K562 (cell line): ENCODE measurements around the gene P4HB. TPM values are rescaled to one million over a fixed set of nuclear protein-coding genes. Genes with fewer than 3 reads are reported as not detected.

Experiments
- ARID2 ChIP-seq: fragments of 450-650 bp; IDR thresholded peaks from 2 replicates; pipeline ENCODE4 v1.6.1; 2017; ENCODE audit warnings: antibody characterized with exemption, mild to moderate bottlenecking
- ATF1 ChIP-seq, 2 experiments: fragments of 450-650 bp in 1 of 2; IDR thresholded peaks; 2 replicates each; pipeline ENCODE4 v1.6.1; 2016; ENCODE audit warnings: missing compliant biosample characterization in 1 of 2, missing genetic modification characterization in 1 of 2
- ATF4 ChIP-seq: fragments of 450-650 bp; formaldehyde crosslinking; IDR thresholded peaks from 2 replicates; pipeline ENCODE4 v1.4.0; 2022; ENCODE audit warnings: mild to moderate bottlenecking, moderate library complexity
- E2F3 ChIP-seq: fragments of 250-450 bp; sonication (Bioruptor Pico); IDR thresholded peaks from 2 replicates; pipeline ENCODE4 v1.4.0; 2020; ENCODE audit warnings: mild to moderate bottlenecking
- ERF ChIP-seq: fragments of 450-650 bp; formaldehyde crosslinking; IDR thresholded peaks from 2 replicates; pipeline ENCODE4 v1.4.0; 2020; ENCODE audit warnings: mild to moderate bottlenecking, mixed read lengths
- GABPB2 ChIP-seq: fragments of 250-450 bp; sonication (Bioruptor Pico); conservative IDR thresholded peaks from 2 replicates; pipeline ENCODE4 v1.5.1; 2021; ENCODE audit warnings: mild to moderate bottlenecking
- HES1 ChIP-seq: fragments of 450-650 bp; IDR thresholded peaks from 2 replicates; pipeline ENCODE4 v1.6.1; 2016; ENCODE audit warnings: low read depth, mild to moderate bottlenecking, moderate library complexity
- JUND ChIP-seq, 2 experiments: IDR thresholded peaks; 2 replicates in 1 of 2; 3 replicates in 1 of 2; pipeline ENCODE4 v1.6.1; 2011; ENCODE audit warnings: borderline replicate concordance in 2 of 2, low read depth in 2 of 2, low read length in 2 of 2, improper control_type of control experiment in 1 of 2, missing biosample characterization in 1 of 2, missing genetic modification characterization in 1 of 2, missing genetic modification reagents in 1 of 2
- NONO ChIP-seq, 2 experiments: fragments of 200-400 bp in 1 of 2; fragments of 450-650 bp in 1 of 2; formaldehyde crosslinking in 1 of 2; IDR thresholded peaks; 2 replicates each; pipeline ENCODE4 v1.6.1; 2017; ENCODE audit warnings: low read depth in 2 of 2, mild to moderate bottlenecking in 2 of 2, moderate library complexity in 2 of 2, low read length in 1 of 2
- NR2C1 ChIP-seq, 2 experiments: fragments of 450-650 bp; IDR thresholded peaks; 2 replicates each; pipeline ENCODE4 v1.6.1; 2017; ENCODE audit warnings: mild to moderate bottlenecking in 2 of 2, antibody characterized with exemption in 1 of 2, inconsistent platforms in 1 of 2, missing compliant biosample characterization in 1 of 2, missing genetic modification characterization in 1 of 2
- OTX1 ChIP-seq: fragments of 450-650 bp; formaldehyde crosslinking; IDR thresholded peaks from 2 replicates; pipeline ENCODE4 v1.4.0; 2022; ENCODE audit warnings: mild to moderate bottlenecking
- POLR2G ChIP-seq: fragments of 200-400 bp; formaldehyde crosslinking; IDR thresholded peaks from 2 replicates; pipeline ENCODE4 v1.6.1; 2017; ENCODE audit warnings: low read depth, mild to moderate bottlenecking, antibody characterized with exemption, low read length, moderate library complexity
- RBM22 ChIP-seq: fragments of 200-400 bp; formaldehyde crosslinking; IDR thresholded peaks from 2 replicates; pipeline ENCODE4 v1.6.1; 2018; ENCODE audit warnings: low read length, low read depth; ENCODE audit not compliant: poor library complexity, severe bottlenecking
- ZBTB7A ChIP-seq: IDR thresholded peaks from 2 replicates; pipeline ENCODE4 v1.6.1; 2011; ENCODE audit warnings: low read depth, mild to moderate bottlenecking, low read length, moderate library complexity, borderline replicate concordance; ENCODE audit not compliant: control insufficient read depth
- ZKSCAN1 ChIP-seq: fragments of 150-350 bp; IDR thresholded peaks from 2 replicates; pipeline ENCODE4 v1.6.1; 2016; ENCODE audit warnings: low read depth, low read length
- ZNF263 ChIP-seq: sonication (generic); formaldehyde crosslinking; IDR thresholded peaks from 2 replicates; pipeline ENCODE4 v1.8.0; 2022; ENCODE audit warnings: mild to moderate bottlenecking, missing genetic modification reagents, borderline replicate concordance
- ZNF280B ChIP-seq: fragments of 250-450 bp; sonication (Bioruptor Pico); IDR thresholded peaks from 2 replicates; pipeline ENCODE4 v1.5.1; 2021; ENCODE audit warnings: mild to moderate bottlenecking
- ZNF76 ChIP-seq: fragments of 250-450 bp; sonication (Bioruptor Pico); IDR thresholded peaks from 2 replicates; pipeline ENCODE4 v1.4.0; 2020; ENCODE audit warnings: mild to moderate bottlenecking, moderate library complexity, borderline replicate concordance
- polyA plus RNA-seq, 8 experiments: library from polyadenylated mRNA; depleted of rRNA in 4 of 8; stranded (reverse) in 5 of 8; unstranded in 3 of 8; fragments of >200 nt; fragmentation: Nextera tagmentation in 2 of 8; fragmentation: Illumina TruSeq in 1 of 8; extraction: Ambion mirVana in 2 of 8; extraction: Trizol in 1 of 8; gene quantifications; 2 replicates each; pipeline versions ENCODE4 v1.2.1 to v1.2.3, GENCODE V29; 2011 to 2014; ENCODE audit warnings: inconsistent platforms in 1 of 8, missing spikeins in 1 of 8
- total RNA-seq, 7 experiments: library from RNA; depleted of rRNA in 6 of 7; stranded (reverse); fragments of >200 nt in 6 of 7; fragmentation: Illumina TruSeq in 2 of 7; extraction: Trizol in 2 of 7; gene quantifications; 2 replicates each; pipeline versions ENCODE4 v1.2.1 to v1.2.3, GENCODE V29; 2011 to 2021; ENCODE audit warnings: low replicate concordance in 1 of 7
- TF ChIP-seq, protein P1 (sequence below): fragments of 200-800 bp; sonication (Bioruptor generic); IDR thresholded peaks from 2 replicates; pipeline ENCODE4 v1.6.1; 2017; ENCODE audit warnings: missing genetic modification characterization, missing compliant biosample characterization
- TF ChIP-seq, protein P2 (sequence below): fragments of 200-800 bp; sonication (Bioruptor generic); IDR thresholded peaks from 2 replicates; pipeline ENCODE4 v1.6.1; 2017; ENCODE audit warnings: missing genetic modification characterization, missing compliant biosample characterization
- TF ChIP-seq, protein P3 (sequence below): fragments of 250-450 bp; sonication (Bioruptor Pico); IDR thresholded peaks from 2 replicates; pipeline ENCODE4 v1.8.0; 2022; ENCODE audit warnings: moderate library complexity, mild to moderate bottlenecking, inconsistent platforms

Gene P4HB
- total and polyA plus RNA-seq, 9 of the 15 experiments (the other 6 are each of a cell fraction or from before 2014, with no cell fraction given): 4.4 to 645 (median 325) TPM

GRCh38 chr17:81870981-81871386, 10.6 kb upstream of the P4HB start, which contains the start of gene ARHGDIA (continued):
- no peak for TF ChIP-seq ERF (CRISPR knock-in tag)
- no peak for TF ChIP-seq GABPB2 (CRISPR knock-in tag)
- TF ChIP-seq ZNF263 (CRISPR knock-in tag): no peak
- no peak for TF ChIP-seq ZNF76 (CRISPR knock-in tag)
- TF ChIP-seq OTX1 (CRISPR knock-in tag): no peak
- no peak for TF ChIP-seq E2F3 (CRISPR knock-in tag)
- TF ChIP-seq ZKSCAN1: no peak
- no peak for TF ChIP-seq RBM22
- TF ChIP-seq HES1: no peak
- no peak for TF ChIP-seq ARID2
- TF ChIP-seq ZBTB7A: peak; percentile 27
- TF ChIP-seq NONO (IDR thresholded peaks at IDR 0.05; ENCODE audit: low read depth in 2 of 2, low read length in 1 of 2): peak in 1 of 2 experiments; percentile 9; a peak in 2 of 4 replicates
- TF ChIP-seq ATF1 (CRISPR knock-in tag; IDR thresholded peaks at IDR 0.05): peak; percentile 45; the same call in 1 of the 2 replicates
- TF ChIP-seq ATF1 (tag; IDR thresholded peaks at IDR 0.05): no peak
- no peak for TF ChIP-seq ZNF280B
- no peak for TF ChIP-seq ATF4 (CRISPR knock-in tag)
- TF ChIP-seq JUND (IDR thresholded peaks at IDR 0.05; ENCODE audit: borderline replicate concordance, low read depth, low read length): peak; percentile 49; the same call in 1 of the 2 replicates
- TF ChIP-seq JUND (tag; IDR thresholded peaks at IDR 0.05; ENCODE audit: borderline replicate concordance, low read depth, low read length): no peak
- TF ChIP-seq, protein P1, sequence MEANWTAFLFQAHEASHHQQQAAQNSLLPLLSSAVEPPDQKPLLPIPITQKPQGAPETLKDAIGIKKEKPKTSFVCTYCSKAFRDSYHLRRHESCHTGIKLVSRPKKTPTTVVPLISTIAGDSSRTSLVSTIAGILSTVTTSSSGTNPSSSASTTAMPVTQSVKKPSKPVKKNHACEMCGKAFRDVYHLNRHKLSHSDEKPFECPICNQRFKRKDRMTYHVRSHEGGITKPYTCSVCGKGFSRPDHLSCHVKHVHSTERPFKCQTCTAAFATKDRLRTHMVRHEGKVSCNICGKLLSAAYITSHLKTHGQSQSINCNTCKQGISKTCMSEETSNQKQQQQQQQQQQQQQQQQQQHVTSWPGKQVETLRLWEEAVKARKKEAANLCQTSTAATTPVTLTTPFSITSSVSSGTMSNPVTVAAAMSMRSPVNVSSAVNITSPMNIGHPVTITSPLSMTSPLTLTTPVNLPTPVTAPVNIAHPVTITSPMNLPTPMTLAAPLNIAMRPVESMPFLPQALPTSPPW (CRISPR knock-in tag): peak; percentile 92; the same call in 1 of the 2 replicates
- TF ChIP-seq, protein P2, sequence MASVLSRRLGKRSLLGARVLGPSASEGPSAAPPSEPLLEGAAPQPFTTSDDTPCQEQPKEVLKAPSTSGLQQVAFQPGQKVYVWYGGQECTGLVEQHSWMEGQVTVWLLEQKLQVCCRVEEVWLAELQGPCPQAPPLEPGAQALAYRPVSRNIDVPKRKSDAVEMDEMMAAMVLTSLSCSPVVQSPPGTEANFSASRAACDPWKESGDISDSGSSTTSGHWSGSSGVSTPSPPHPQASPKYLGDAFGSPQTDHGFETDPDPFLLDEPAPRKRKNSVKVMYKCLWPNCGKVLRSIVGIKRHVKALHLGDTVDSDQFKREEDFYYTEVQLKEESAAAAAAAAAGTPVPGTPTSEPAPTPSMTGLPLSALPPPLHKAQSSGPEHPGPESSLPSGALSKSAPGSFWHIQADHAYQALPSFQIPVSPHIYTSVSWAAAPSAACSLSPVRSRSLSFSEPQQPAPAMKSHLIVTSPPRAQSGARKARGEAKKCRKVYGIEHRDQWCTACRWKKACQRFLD: peak; percentile 56; the same call in 1 of the 2 replicates
- TF ChIP-seq, protein P3, sequence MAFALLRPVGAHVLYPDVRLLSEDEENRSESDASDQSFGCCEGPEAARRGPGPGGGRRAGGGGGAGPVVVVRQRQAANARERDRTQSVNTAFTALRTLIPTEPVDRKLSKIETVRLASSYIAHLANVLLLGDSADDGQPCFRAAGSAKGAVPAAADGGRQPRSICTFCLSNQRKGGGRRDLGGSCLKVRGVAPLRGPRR (CRISPR knock-in tag): no peak
- TF ChIP-seq NR2C1 (IDR thresholded peaks at IDR 0.05): 0 out of 2 replicates have a peak, but pooled peaks have one; percentile 44
- no peak for TF ChIP-seq NR2C1 (tag; IDR thresholded peaks at IDR 0.05)
- peak; percentile 71 for TF ChIP-seq POLR2G
